ENCODE measurements around the gene GIMAP4. TPM values are rescaled to one million over a fixed set of nuclear protein-coding genes. Genes with fewer than 3 reads are reported as not detected.

Gene GIMAP4
- total and polyA plus RNA-seq, 2 donors (not counting 3 experiments of a cell fraction or from before 2014, with no cell fraction given), result 56.6 to 168 TPM

DNA sequence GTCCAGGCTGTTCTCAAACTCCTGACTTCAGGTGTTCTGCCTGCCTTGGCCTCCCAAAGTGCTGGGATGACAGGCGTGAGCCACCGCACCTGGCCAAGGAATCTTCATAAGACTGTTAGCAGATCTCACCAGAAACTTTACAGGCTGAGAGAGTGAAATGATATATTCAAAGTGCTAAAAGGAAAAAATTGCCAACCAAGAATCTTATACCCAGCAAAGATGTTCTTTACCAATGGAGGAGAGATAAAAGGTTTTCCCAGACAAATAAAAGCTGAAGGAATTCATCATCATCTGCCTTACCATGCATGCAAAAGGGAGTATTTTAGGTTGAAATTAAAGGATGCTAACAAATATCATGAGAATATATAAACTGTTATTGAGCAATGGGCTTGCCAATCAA lies 28.9 kb upstream of the GIMAP4 start:
- no peaks in the 10 kb centered on the region for H3K27me3 ChIP-seq (ENCODE audit: control insufficient read depth in 2 of 2, insufficient read depth in 2 of 2, low read length in 2 of 2)
- no peak overlapping the region for H3K4me3 ChIP-seq (replicated peaks in 1 of 3; ENCODE audit: insufficient read depth in 1 of 3, low read depth in 1 of 3, low read length in 3 of 3)
- no TSS peak for BruUV-seq (replicated peaks)
- no peak overlapping the region for H2AFZ ChIP-seq (ENCODE audit: low read depth, low read length)
- no peak for DNase-seq (ENCODE audit: low read depth, low spot score)
- no peaks in the 10 kb centered on the region for H3K9me1 ChIP-seq (replicated peaks; ENCODE audit: control insufficient read depth, extremely low read depth, insufficient read depth, low read length)
- ChIA-PET POLR2A (no interaction called here), CTCF (no interaction called here)
- dilution Hi-C loops (cut with MboI; ENCODE audit: extremely low pct_ligation_motif_present, low sequenced_read_pairs), result no loop called here
- H3K4me2 ChIP-seq (ENCODE audit: insufficient read depth, low read length), result no peak overlapping the region
- no peaks in the 10 kb centered on the region for H3K9me3 ChIP-seq (replicated peaks; ENCODE audit: control insufficient read depth, insufficient read depth, low read length)
- TF ChIP-seq EZH2 (IDR thresholded peaks at IDR 0.05; ENCODE audit: borderline replicate concordance, low read depth, low read length, severe bottlenecking), result no peak
- no peak for TF ChIP-seq POLR2A (IDR thresholded peaks at IDR 0.05; ENCODE audit: low read depth, low read length)
- TF ChIP-seq GATA2 (IDR thresholded peaks at IDR 0.05; ENCODE audit: insufficient read depth, insufficient read length, low read depth, low read length), result no peak
- TF ChIP-seq FOS (IDR thresholded peaks at IDR 0.05; ENCODE audit: borderline replicate concordance, insufficient read depth, low read length), result no peak
- no peak for TF ChIP-seq JUN (IDR thresholded peaks at IDR 0.05; ENCODE audit: borderline replicate concordance, insufficient read depth, insufficient read length, low read depth)
- no peak overlapping the region for H3K27ac ChIP-seq (ENCODE audit: insufficient read depth, low read depth, low read length)
- intact Hi-C loops (cut with micrococcal nuclease), result no loop called here
- H3K9ac ChIP-seq (replicated peaks; ENCODE audit: extremely low read depth, insufficient read depth, low read length), result no peak overlapping the region
- H3K4me1 ChIP-seq (ENCODE audit: control insufficient read depth, extremely low read depth, insufficient read depth, low read length), result no peaks in the 10 kb centered on the region
- FAIRE-seq, result no peak
- no peaks in the 10 kb centered on the region for H4K20me1 ChIP-seq (replicated peaks; ENCODE audit: control insufficient read depth, extremely low read depth, insufficient read depth, low read length)
- no peaks in the 10 kb centered on the region for H3K79me2 ChIP-seq (ENCODE audit: control insufficient read depth, insufficient read depth, low read length)
- H3K36me3 ChIP-seq (ENCODE audit: control insufficient read depth in 2 of 2, extremely low read depth in 1 of 2, insufficient read depth in 2 of 2, low read length in 2 of 2), result no peaks in the 10 kb centered on the region

DNA sequence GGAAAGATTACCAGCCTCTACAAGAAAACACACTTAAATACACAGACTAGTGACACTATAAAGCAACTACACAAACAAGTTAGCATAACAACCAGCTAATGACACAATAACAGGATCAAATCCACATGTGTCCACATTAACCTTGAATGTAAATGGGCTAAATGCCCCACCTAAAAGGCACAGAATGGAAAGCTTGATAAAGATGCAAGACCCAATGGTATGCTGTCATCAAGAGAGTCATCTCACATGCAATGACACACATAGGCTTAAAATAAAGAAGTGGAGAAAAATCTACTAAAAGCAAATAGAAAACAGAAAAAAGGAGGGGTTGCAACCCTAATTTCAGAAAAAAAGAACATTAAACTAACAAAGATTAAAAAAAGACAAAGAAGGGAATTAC lies 14.0 kb upstream of the GIMAP4 start:
- dilution Hi-C loops (cut with MboI; ENCODE audit: extremely low pct_ligation_motif_present, low sequenced_read_pairs) (no loop called here), intact Hi-C loops (cut with micrococcal nuclease) (no loop called here)
- H4K20me1 ChIP-seq (replicated peaks; ENCODE audit: control insufficient read depth, extremely low read depth, insufficient read depth, low read length), result no peaks in the 10 kb centered on the region
- H3K9me3 ChIP-seq (replicated peaks; ENCODE audit: control insufficient read depth, insufficient read depth, low read length), result no peaks in the 10 kb centered on the region
- H3K9ac ChIP-seq (replicated peaks; ENCODE audit: extremely low read depth, insufficient read depth, low read length), result no peak overlapping the region
- H3K36me3 ChIP-seq (ENCODE audit: control insufficient read depth in 2 of 2, extremely low read depth in 1 of 2, insufficient read depth in 2 of 2, low read length in 2 of 2), result no peaks in the 10 kb centered on the region
- no peaks in the 10 kb centered on the region for H3K9me1 ChIP-seq (replicated peaks; ENCODE audit: control insufficient read depth, extremely low read depth, insufficient read depth, low read length)
- no peak for DNase-seq (ENCODE audit: low read depth, low spot score)
- H3K4me3 ChIP-seq (replicated peaks in 1 of 3; ENCODE audit: insufficient read depth in 1 of 3, low read depth in 1 of 3, low read length in 3 of 3), result no peak overlapping the region
- ChIA-PET POLR2A (no interaction called here), CTCF (interaction anchor here (0.6 to 1.3 kb wide), 3 partner anchors 9 to 174 kb away, joined by 3 read pairs; no protein-coding TSS in a partner anchor)
- no TSS peak for BruUV-seq (replicated peaks)
- H3K4me2 ChIP-seq (ENCODE audit: insufficient read depth, low read length), result no peak overlapping the region
- no peak overlapping the region for H2AFZ ChIP-seq (ENCODE audit: low read depth, low read length)
- peaks cover 6% of the 10 kb centered on the region for H3K4me1 ChIP-seq (ENCODE audit: control insufficient read depth, extremely low read depth, insufficient read depth, low read length)
- no peak for TF ChIP-seq POLR2AphosphoS5 (IDR thresholded peaks at IDR 0.05; ENCODE audit: insufficient read depth, low read depth, low read length)
- TF ChIP-seq POLR2A (IDR thresholded peaks at IDR 0.05; ENCODE audit: low read depth, low read length), result no peak
- no peak for TF ChIP-seq GATA2 (IDR thresholded peaks at IDR 0.05; ENCODE audit: insufficient read depth, insufficient read length, low read depth, low read length)
- no peak for TF ChIP-seq EZH2 (IDR thresholded peaks at IDR 0.05; ENCODE audit: borderline replicate concordance, low read depth, low read length, severe bottlenecking)
- no peaks in the 10 kb centered on the region for H3K79me2 ChIP-seq (ENCODE audit: control insufficient read depth, insufficient read depth, low read length)
- H3K27ac ChIP-seq (ENCODE audit: insufficient read depth, low read depth, low read length), result no peak overlapping the region
- no peaks in the 10 kb centered on the region for H3K27me3 ChIP-seq (ENCODE audit: control insufficient read depth in 2 of 2, insufficient read depth in 2 of 2, low read length in 2 of 2)
- no peak for FAIRE-seq

Measured in endothelial cell of umbilical vein (primary cell).